Ishikawa (cell line): ENCODE measurements around the gene ZNF292.

Source experiments
- CEBPB ChIP-seq: IDR thresholded peaks from 2 replicates; pipeline ENCODE4 v1.6.1; 2012
- CREB1 ChIP-seq: IDR thresholded peaks from 2 replicates; pipeline ENCODE4 v1.6.1; 2012; ENCODE audit warnings: low read depth
- EGR1 ChIP-seq: IDR thresholded peaks from 2 replicates; pipeline ENCODE4 v1.6.1; 2012
- EP300 ChIP-seq: IDR thresholded peaks from 2 replicates; pipeline ENCODE4 v1.6.1; 2012; ENCODE audit warnings: borderline replicate concordance
- FOXM1 ChIP-seq: IDR thresholded peaks from 2 replicates; pipeline ENCODE4 v1.6.1; 2012; ENCODE audit warnings: low read depth, borderline replicate concordance
- MAX ChIP-seq: IDR thresholded peaks from 2 replicates; pipeline ENCODE4 v1.6.1; 2012
- NFIC ChIP-seq: IDR thresholded peaks from 2 replicates; pipeline ENCODE4 v1.6.1; 2012
- RAD21 ChIP-seq: IDR thresholded peaks from 2 replicates; pipeline ENCODE4 v1.6.1; 2012; ENCODE audit warnings: low read depth
- REST ChIP-seq: IDR thresholded peaks from 2 replicates; pipeline ENCODE4 v1.6.1; 2012; ENCODE audit warnings: low read depth, mild to moderate bottlenecking
- TAF1 ChIP-seq: IDR thresholded peaks from 2 replicates; pipeline ENCODE4 v1.6.1; 2012; ENCODE audit warnings: low read depth, mild to moderate bottlenecking
- TCF12 ChIP-seq: IDR thresholded peaks from 2 replicates; pipeline ENCODE4 v1.6.1; 2012; ENCODE audit warnings: low read depth
- TEAD4 ChIP-seq: IDR thresholded peaks from 2 replicates; pipeline ENCODE4 v1.6.1; 2012
- YY1 ChIP-seq: IDR thresholded peaks from 2 replicates; pipeline ENCODE4 v1.6.1; 2012; ENCODE audit warnings: low read depth
- ZBTB7A ChIP-seq: IDR thresholded peaks from 2 replicates; pipeline ENCODE4 v1.6.1; 2012; ENCODE audit warnings: low read depth
- TF ChIP-seq, protein P1 (sequence below): IDR thresholded peaks from 2 replicates; pipeline ENCODE4 v1.6.1; 2012

Gene ZNF292

GRCh38 chr6:87171938-87172633, 16.7 kb downstream of the ZNF292 start:
- TF ChIP-seq REST, result no peak
- TF ChIP-seq TCF12, result peak; percentile 22; the same call in 1 of the 2 replicates

GRCh38 chr6:87174078-87174579, 18.8 kb downstream of the ZNF292 start:
- no peak for TF ChIP-seq REST
- TF ChIP-seq, protein P1, sequence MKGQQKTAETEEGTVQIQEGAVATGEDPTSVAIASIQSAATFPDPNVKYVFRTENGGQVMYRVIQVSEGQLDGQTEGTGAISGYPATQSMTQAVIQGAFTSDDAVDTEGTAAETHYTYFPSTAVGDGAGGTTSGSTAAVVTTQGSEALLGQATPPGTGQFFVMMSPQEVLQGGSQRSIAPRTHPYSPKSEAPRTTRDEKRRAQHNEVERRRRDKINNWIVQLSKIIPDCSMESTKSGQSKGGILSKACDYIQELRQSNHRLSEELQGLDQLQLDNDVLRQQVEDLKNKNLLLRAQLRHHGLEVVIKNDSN, result no peak
- TF ChIP-seq YY1, result no peak
- TF ChIP-seq TCF12, result no peak
- no peak for TF ChIP-seq TEAD4
- TF ChIP-seq ZBTB7A, result no peak
- no peak for TF ChIP-seq EP300

DNA sequence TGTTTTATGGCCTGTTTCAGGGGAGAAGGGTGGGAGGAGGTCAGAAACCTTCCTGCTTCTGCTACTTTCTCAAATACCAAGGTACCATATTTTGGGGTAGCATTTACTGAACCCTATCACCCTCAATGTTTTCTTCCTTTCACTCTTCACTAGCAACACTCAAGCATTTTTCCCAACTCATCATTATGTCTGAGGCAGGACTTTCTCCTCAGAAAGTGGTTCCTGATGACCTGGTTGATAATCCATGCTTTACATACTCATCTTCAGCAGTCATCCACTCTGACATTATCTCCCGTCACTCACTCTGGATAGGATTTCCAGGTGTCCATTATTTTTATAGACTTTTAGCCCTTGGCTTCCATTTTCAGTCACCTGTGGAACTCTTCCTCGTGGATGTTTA, 21.1 kb downstream of the ZNF292 start:
- TF ChIP-seq ZBTB7A (no peak), REST (no peak), CREB1 (no peak), RAD21 (no peak), MAX (no peak), TEAD4 (no peak), TAF1 (no peak), EGR1 (no peak), TCF12 (no peak), FOXM1 (no peak)

GRCh38 chr6:87180105-87180728, 24.9 kb downstream of the ZNF292 start:
- no peak for TF ChIP-seq CEBPB

DNA sequence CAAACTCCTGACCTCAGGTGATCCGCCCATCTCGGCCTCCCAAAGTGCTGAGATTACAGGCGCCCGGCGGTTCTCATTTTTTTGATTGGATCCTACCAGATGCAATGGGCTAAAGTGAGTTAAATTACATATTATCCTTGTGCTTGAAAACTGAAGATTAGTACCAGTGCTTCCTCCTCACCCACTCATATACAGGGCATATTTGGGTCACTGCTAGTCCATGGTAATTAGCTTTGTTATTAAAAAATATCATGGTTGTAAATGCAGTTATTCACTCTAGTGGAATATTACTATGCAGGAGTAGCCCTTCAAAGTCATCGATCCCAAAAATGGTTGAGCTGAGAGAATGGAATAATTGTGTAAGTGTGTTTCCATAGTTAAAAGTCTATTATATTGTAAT, 26.5 kb downstream of the ZNF292 start:
- TF ChIP-seq EP300 (no peak), EGR1 (no peak), RAD21 (no peak), NFIC (no peak), ZBTB7A (no peak), TAF1 (no peak), FOXM1 (no peak), CEBPB (no peak), REST (no peak), CREB1 (no peak), TCF12 (no peak), YY1 (no peak)
- TF ChIP-seq, protein P1, result no peak
